Neutrophil (primary cell): Measurements from ENCODE around the gene NUP214.
"Not testable (repeated sequence)": the region's sequence is repeated elsewhere in the genome, so short reads cannot be mapped to it uniquely, and the experiment has no call there.

Source experiments
- H3K27ac ChIP-seq: fragments of 200-600 bp; sonication (generic); 2 replicates; pipeline ENCODE4 v1.5.1; 2016; ENCODE audit warnings: mild to moderate bottlenecking, moderate library complexity
- H3K27me3 ChIP-seq: fragments of 200-600 bp; sonication (generic); 2 replicates; pipeline ENCODE4 v1.6.0; 2016; ENCODE audit warnings: mild to moderate bottlenecking
- H3K36me3 ChIP-seq: fragments of 200-600 bp; sonication (generic); 2 replicates; pipeline ENCODE4 v1.5.1; 2017
- H3K4me1 ChIP-seq, 2 experiments: fragments of 200-600 bp in 1 of 2; sonication (generic) in 1 of 2; 1 replicate in 1 of 2; 2 replicates in 1 of 2; pipeline versions ENCODE4 v1.5.1 to v1.6.1; 2013 to 2016; ENCODE audit warnings: low read depth in 1 of 2, low read length in 1 of 2, mild to moderate bottlenecking in 1 of 2, moderate library complexity in 1 of 2; ENCODE audit not compliant: control insufficient read depth in 1 of 2, insufficient read depth in 1 of 2
- H3K4me3 ChIP-seq, 2 experiments: fragments of 200-600 bp in 1 of 2; sonication (generic) in 1 of 2; 1 replicate in 1 of 2; 2 replicates in 1 of 2; pipeline ENCODE4 v1.5.1; 2013 to 2016; ENCODE audit warnings: low read depth in 1 of 2, low read length in 1 of 2, mild to moderate bottlenecking in 1 of 2, moderate library complexity in 1 of 2
- H3K9me3 ChIP-seq: fragments of 200-600 bp; sonication (generic); 2 replicates; pipeline ENCODE4 v1.5.1; 2016
- CTCF ChIP-seq: fragments of 200-600 bp; sonication (generic); IDR thresholded peaks from 2 replicates; pipeline ENCODE4 v1.5.1; 2016; ENCODE audit warnings: antibody characterized with exemption

Gene NUP214

GRCh38 chr9:131266266-131267229 lies 141.2 kb downstream of the NUP214 start:
- TF ChIP-seq CTCF: no peak
- Histone ChIP-seq H3K36me3 (peaks cover 2% of the 10 kb centered on the region), H3K9me3 (no peaks in the 10 kb centered on the region), H3K27ac (peak overlapping the region; percentile 89), H3K4me1 (peaks cover 93 to 94% of the 10 kb centered on the region in 2 experiments), H3K27me3 (no peaks in the 10 kb centered on the region), H3K4me3 (peak overlapping the region; percentile 0 to 16)

- H3K4me3 ChIP-seq: peak overlapping the region; percentile 56 to 58
- peaks cover 95 to 100% of the 10 kb centered on the region in 2 experiments for H3K4me1 ChIP-seq
- H3K9me3 ChIP-seq: no peaks in the 10 kb centered on the region
- TF ChIP-seq CTCF: peak; percentile 20
- no peaks in the 10 kb centered on the region for H3K27me3 ChIP-seq
- no peaks in the 10 kb centered on the region for H3K36me3 ChIP-seq
- peak overlapping the region; percentile 89 for H3K27ac ChIP-seq
Measured at GRCh38 chr9:131270171-131271015, 145.0 kb downstream of the NUP214 start.

GRCh38 chr9:131271016-131271273 lies 145.6 kb downstream of the NUP214 start:
- peaks cover 89 to 100% of the 10 kb centered on the region in 2 experiments for H3K4me1 ChIP-seq
- not testable (repeated sequence) for H3K36me3 ChIP-seq, H3K27me3 ChIP-seq, H3K9me3 ChIP-seq
- peak overlapping the region; percentile 89 for H3K27ac ChIP-seq
- peak overlapping the region; percentile 56 to 58 for H3K4me3 ChIP-seq

- Histone ChIP-seq H3K4me3 (peak overlapping the region; percentile 56 to 58), H3K36me3 (no peaks in the 10 kb centered on the region), H3K27me3 (no peaks in the 10 kb centered on the region), H3K4me1 (peaks cover 84 to 98% of the 10 kb centered on the region in 2 experiments), H3K9me3 (no peaks in the 10 kb centered on the region), H3K27ac (peak overlapping the region; percentile 89)
- no peak for TF ChIP-seq CTCF
Measured at GRCh38 chr9:131271506-131271931, 146.1 kb downstream of the NUP214 start.

- Histone ChIP-seq H3K9me3 (no peaks in the 10 kb centered on the region), H3K4me1 (peaks cover 77 to 91% of the 10 kb centered on the region in 2 experiments), H3K27ac (peak overlapping the region; percentile 89), H3K36me3 (no peaks in the 10 kb centered on the region), H3K4me3 (peak overlapping the region in 1 of 2 experiments; percentile 79), H3K27me3 (no peaks in the 10 kb centered on the region)
- no peak for TF ChIP-seq CTCF
Measured at GRCh38 chr9:131272212-131272611, 146.8 kb downstream of the NUP214 start.
